HepG2 (cell line): Measurements from ENCODE around the gene UFSP2. TPM values are rescaled to one million over a fixed set of nuclear protein-coding genes. Genes with fewer than 3 reads are reported as not detected.

Source experiments
- ATF4 ChIP-seq, 2 experiments: fragments of 450-650 bp in 1 of 2; sonication (generic) in 1 of 2; formaldehyde crosslinking; IDR thresholded peaks; 2 replicates each; pipeline versions ENCODE4 v1.5.0 to v1.8.0; 2020 to 2022; ENCODE audit warnings: mild to moderate bottlenecking in 1 of 2, missing genetic modification reagents in 1 of 2
- GATA4 ChIP-seq: sonication (generic); IDR thresholded peaks from 2 replicates; pipeline ENCODE4 v1.6.1; 2016; ENCODE audit warnings: antibody characterized with exemption, low read depth, borderline replicate concordance
- NR2F6 ChIP-seq, 2 experiments: IDR thresholded peaks; 2 replicates each; pipeline ENCODE4 v1.6.1; 2016; ENCODE audit warnings: antibody characterized with exemption in 1 of 2, mild to moderate bottlenecking in 1 of 2
- PCBP1 ChIP-seq: fragments of 200-400 bp; formaldehyde crosslinking; IDR thresholded peaks from 2 replicates; pipeline ENCODE4 v1.6.1; 2017; ENCODE audit warnings: mild to moderate bottlenecking, low read depth, low read length, borderline replicate concordance
- RBAK ChIP-seq: sonication (generic); formaldehyde crosslinking; IDR thresholded peaks from 2 replicates; pipeline ENCODE4 v1.5.1; 2020; ENCODE audit warnings: mild to moderate bottlenecking, missing genetic modification reagents
- RBM22 ChIP-seq: fragments of 200-400 bp; formaldehyde crosslinking; optimal IDR thresholded peaks from 2 replicates; pipeline ENCODE3; 2017; ENCODE audit warnings: mild to moderate bottlenecking, low read length, moderate library complexity
- SAFB2 ChIP-seq: sonication (generic); formaldehyde crosslinking; IDR thresholded peaks from 2 replicates; pipeline ENCODE4 v1.5.1; 2020; ENCODE audit warnings: missing genetic modification reagents, low read depth, mild to moderate bottlenecking, borderline replicate concordance
- SAP130 ChIP-seq: IDR thresholded peaks from 2 replicates; pipeline ENCODE4 v1.6.1; 2016; ENCODE audit warnings: low read depth
- SETDB1 ChIP-seq: sonication (generic); formaldehyde crosslinking; IDR thresholded peaks from 2 replicates; pipeline ENCODE4 v1.5.1; 2020; ENCODE audit warnings: missing genetic modification reagents, mild to moderate bottlenecking, borderline replicate concordance
- TAF15 ChIP-seq: fragments of 200-400 bp; formaldehyde crosslinking; IDR thresholded peaks from one replicate; pipeline ENCODE4 v1.6.1; 2018; ENCODE audit warnings: mild to moderate bottlenecking, low read depth, low read length; ENCODE audit not compliant: poor library complexity, severe bottlenecking
- TEF ChIP-seq: sonication (generic); formaldehyde crosslinking; IDR thresholded peaks from 2 replicates; pipeline ENCODE4 v1.5.0; 2020; ENCODE audit warnings: missing genetic modification reagents
- TMF1 ChIP-seq: sonication (generic); formaldehyde crosslinking; IDR thresholded peaks from 2 replicates; pipeline ENCODE4 v1.8.1; 2022; ENCODE audit warnings: low read depth, missing genetic modification reagents
- ZFAT ChIP-seq: sonication (generic); formaldehyde crosslinking; conservative IDR thresholded peaks from 2 replicates; pipeline ENCODE4 v1.8.1; 2023; ENCODE audit warnings: missing genetic modification reagents, inconsistent platforms
- ZNF280B ChIP-seq: sonication (generic); formaldehyde crosslinking; IDR thresholded peaks from 2 replicates; pipeline ENCODE4 v1.5.0; 2020; ENCODE audit warnings: missing genetic modification reagents, mild to moderate bottlenecking, borderline replicate concordance
- ZNF570 ChIP-seq: sonication (generic); formaldehyde crosslinking; IDR thresholded peaks from 2 replicates; pipeline ENCODE4 v1.4.0; 2020; ENCODE audit warnings: mild to moderate bottlenecking, missing genetic modification reagents, borderline replicate concordance
- ZSCAN5A ChIP-seq: sonication (generic); formaldehyde crosslinking; IDR thresholded peaks from 2 replicates; pipeline ENCODE4 v1.8.0; 2022; ENCODE audit warnings: mild to moderate bottlenecking, missing genetic modification reagents, borderline replicate concordance
- polyA plus RNA-seq, 8 experiments: library from polyadenylated mRNA; depleted of rRNA in 3 of 8; stranded (reverse) in 7 of 8; unstranded in 1 of 8; fragments of >200 nt; fragmentation: Illumina TruSeq in 4 of 8; extraction: Trizol in 4 of 8; gene quantifications; 2 replicates each; pipeline versions ENCODE4 v1.2.1 to v1.2.3, GENCODE V29; 2011 to 2016; ENCODE audit warnings: low read depth in 4 of 8, missing spikeins in 1 of 8, mixed read lengths in 1 of 8; ENCODE audit not compliant: insufficient read depth in 1 of 8
- total RNA-seq, 5 experiments: library from RNA; depleted of rRNA; stranded (reverse); fragments of >200 nt; fragmentation: Illumina TruSeq; extraction: Trizol; gene quantifications; 2 replicates each; pipeline ENCODE4 v1.2.3, GENCODE V29; 2016; ENCODE audit warnings: low read depth in 1 of 5
- TF ChIP-seq, protein P1 (sequence below): sonication (generic); formaldehyde crosslinking; IDR thresholded peaks from 2 replicates; pipeline ENCODE4 v1.4.0; 2020; ENCODE audit warnings: mild to moderate bottlenecking, missing genetic modification reagents, borderline replicate concordance

The UFSP2 gene
- total and polyA plus RNA-seq, 2 of the 13 experiments (the other 11 are each of a cell fraction or from before 2014, with no cell fraction given) = 24.1 to 32.3 TPM

GRCh38 chr4:185395956-185396723 is 29.6 kb downstream of the UFSP2 start (continued):
- TF ChIP-seq, protein P1, sequence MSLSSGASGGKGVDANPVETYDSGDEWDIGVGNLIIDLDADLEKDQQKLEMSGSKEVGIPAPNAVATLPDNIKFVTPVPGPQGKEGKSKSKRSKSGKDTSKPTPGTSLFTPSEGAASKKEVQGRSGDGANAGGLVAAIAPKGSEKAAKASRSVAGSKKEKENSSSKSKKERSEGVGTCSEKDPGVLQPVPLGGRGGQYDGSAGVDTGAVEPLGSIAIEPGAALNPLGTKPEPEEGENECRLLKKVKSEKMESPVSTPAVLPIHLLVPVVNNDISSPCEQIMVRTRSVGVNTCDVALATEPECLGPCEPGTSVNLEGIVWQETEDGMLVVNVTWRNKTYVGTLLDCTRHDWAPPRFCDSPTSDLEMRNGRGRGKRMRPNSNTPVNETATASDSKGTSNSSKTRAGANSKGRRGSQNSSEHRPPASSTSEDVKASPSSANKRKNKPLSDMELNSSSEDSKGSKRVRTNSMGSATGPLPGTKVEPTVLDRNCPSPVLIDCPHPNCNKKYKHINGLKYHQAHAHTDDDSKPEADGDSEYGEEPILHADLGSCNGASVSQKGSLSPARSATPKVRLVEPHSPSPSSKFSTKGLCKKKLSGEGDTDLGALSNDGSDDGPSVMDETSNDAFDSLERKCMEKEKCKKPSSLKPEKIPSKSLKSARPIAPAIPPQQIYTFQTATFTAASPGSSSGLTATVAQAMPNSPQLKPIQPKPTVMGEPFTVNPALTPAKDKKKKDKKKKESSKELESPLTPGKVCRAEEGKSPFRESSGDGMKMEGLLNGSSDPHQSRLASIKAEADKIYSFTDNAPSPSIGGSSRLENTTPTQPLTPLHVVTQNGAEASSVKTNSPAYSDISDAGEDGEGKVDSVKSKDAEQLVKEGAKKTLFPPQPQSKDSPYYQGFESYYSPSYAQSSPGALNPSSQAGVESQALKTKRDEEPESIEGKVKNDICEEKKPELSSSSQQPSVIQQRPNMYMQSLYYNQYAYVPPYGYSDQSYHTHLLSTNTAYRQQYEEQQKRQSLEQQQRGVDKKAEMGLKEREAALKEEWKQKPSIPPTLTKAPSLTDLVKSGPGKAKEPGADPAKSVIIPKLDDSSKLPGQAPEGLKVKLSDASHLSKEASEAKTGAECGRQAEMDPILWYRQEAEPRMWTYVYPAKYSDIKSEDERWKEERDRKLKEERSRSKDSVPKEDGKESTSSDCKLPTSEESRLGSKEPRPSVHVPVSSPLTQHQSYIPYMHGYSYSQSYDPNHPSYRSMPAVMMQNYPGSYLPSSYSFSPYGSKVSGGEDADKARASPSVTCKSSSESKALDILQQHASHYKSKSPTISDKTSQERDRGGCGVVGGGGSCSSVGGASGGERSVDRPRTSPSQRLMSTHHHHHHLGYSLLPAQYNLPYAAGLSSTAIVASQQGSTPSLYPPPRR (CRISPR knock-in tag) = peak; percentile 65
- TF ChIP-seq GATA4 = no peak
- TF ChIP-seq ZNF570 (CRISPR knock-in tag) = no peak
- peak; percentile 99 for TF ChIP-seq SAP130 (CRISPR knock-in tag)
- no peak for TF ChIP-seq PCBP1
- 0 out of 2 replicates have a peak, but pooled peaks have one; percentile 20 for TF ChIP-seq NR2F6 (IDR thresholded peaks at IDR 0.05)
- TF ChIP-seq NR2F6 (CRISPR knock-in tag; IDR thresholded peaks at IDR 0.05) = no peak; the same call in 1 of the 2 replicates
- no peak; the same call in 1 of the 2 replicates for TF ChIP-seq SETDB1 (CRISPR knock-in tag)
- peak; percentile 82 for TF ChIP-seq SAFB2 (CRISPR knock-in tag)
- TF ChIP-seq TMF1 (CRISPR knock-in tag) = peak; percentile 95
- TF ChIP-seq ZNF280B (CRISPR knock-in tag) = peak; percentile 98
- TF ChIP-seq RBM22 = peak; percentile 81
- 0 out of 2 replicates have a peak, but pooled peaks have one; percentile 63 for TF ChIP-seq ZFAT
- peak; percentile 98 for TF ChIP-seq ZSCAN5A
- no peak for TF ChIP-seq TAF15
- TF ChIP-seq TEF (CRISPR knock-in tag) = peak; percentile 62; the same call in 1 of the 2 replicates
- no peak for TF ChIP-seq RBAK (CRISPR knock-in tag)
- 0 out of 4 replicates have a peak, but pooled peaks of 1 of the 2 experiments have one; percentile 7 for TF ChIP-seq ATF4 (CRISPR knock-in tag; IDR thresholded peaks at IDR 0.05)
